T-helper 1 cell treated with Interleukin-12 subunit alpha and Interleukin-12 subunit beta and Interleukin-4 antibody, amounts not matched to agents 30 ng/mL and 1 ng/mL, for 36 hours (primary cell): ENCODE measurements around the gene AMBRA1. TPM values are rescaled to one million over a fixed set of nuclear protein-coding genes. Genes with fewer than 3 reads are reported as not detected.

Source experiments
- intact Hi-C: fragments of 100-400 bp; cut with micrococcal nuclease; formaldehyde crosslinking; loops from one replicate; pipeline ENCODE4 v1.15.1; 2024
- total RNA-seq: library from RNA; stranded (reverse); gene quantifications from 2 replicates; pipeline ENCODE4 v1.2.3, GENCODE V29; 2022

Gene AMBRA1
- total RNA-seq, 1 donor from 2014 or later: 41.1 TPM

DNA sequence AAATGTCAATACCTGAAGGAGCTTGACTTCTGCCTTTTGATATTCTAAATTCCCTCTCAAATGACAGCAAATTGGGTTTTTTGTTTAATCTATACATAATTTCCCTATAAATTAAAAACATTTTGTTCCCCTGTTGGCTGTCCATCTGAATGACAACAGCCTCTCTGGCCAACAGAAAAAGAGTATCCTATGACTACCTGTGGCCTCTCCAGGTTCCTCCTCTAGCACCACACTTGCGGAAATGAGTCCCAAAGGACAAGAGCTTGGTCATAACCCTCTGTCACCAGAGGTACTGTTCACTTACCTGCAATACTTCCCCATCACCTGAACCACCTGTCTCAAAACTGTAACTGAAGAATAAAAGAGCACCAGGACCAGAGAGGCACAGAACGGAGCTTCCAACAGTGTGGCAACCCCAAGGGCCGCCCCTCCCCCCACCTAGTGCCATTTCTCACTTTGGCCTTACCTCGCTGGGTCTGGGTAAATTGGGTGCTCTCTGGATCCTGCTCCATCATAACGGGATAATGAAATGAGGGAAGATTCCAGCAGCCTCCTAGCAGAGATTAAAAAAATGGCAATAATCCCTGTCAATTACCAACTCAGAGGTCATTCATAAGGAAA, 81.5 kb downstream of the AMBRA1 start:
- intact Hi-C loops: no loop called here

GRCh38 chr11:46511342-46511741, 82.5 kb downstream of the AMBRA1 start:
- intact Hi-C loops: no loop called here

DNA sequence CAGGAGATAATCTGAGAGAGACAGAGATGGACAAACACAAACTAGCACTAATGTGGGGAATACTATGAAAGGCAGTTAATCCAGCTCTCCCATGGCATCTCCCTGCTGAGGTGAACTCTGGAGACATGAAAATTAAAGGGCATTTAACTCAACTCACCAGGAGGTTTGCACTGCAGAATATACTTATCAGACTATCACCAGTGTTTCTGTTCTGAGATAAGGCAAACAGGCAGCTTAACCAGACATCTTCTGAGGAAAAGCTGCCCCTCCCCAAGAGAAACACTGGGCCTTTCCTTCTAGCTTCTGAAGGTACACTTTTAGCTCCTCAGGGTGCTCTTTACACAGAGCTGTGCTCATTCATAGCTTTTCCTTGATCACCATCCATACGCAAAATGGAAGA, 85.5 kb downstream of the AMBRA1 start:
- intact Hi-C loops: no loop called here

- intact Hi-C loops: no loop called here
Measured at GRCh38 chr11:46506483-46506791, 87.4 kb downstream of the AMBRA1 start.

DNA sequence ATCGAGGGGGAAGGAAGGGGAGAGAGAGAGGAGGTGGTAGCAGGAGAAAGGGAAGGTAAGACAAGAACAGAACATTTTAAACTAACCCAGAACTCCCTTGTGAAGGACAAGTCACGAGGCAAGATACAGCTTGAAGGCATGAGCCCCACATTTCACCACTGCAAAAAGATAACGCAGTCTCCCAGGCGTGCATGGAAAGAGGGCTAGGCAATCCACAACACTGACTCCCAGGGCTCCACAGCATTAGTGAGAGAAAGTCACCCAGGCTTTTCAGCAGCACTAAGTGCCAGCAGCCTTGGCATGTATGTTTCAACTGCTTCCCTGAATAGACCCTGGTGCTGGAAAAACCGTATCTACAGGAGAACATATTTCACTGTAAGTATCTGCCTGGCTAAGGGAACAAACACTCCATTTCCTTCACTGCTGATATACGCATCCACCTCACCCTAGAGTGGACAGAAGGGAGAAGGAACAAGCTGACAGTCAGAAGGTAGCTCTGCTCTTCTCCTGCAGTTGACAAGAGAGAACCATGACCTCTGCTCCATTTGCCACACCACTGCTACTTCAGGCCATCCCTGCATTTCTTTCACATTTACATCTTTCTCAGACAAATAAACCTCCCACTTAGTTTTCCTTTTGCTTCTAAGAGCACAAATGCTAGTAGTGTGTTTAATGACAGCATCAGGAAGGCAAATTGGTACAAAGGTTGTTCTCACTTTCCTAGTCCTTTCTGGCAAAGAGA, 87.9 kb downstream of the AMBRA1 start:
- intact Hi-C loops: no loop called here

DNA sequence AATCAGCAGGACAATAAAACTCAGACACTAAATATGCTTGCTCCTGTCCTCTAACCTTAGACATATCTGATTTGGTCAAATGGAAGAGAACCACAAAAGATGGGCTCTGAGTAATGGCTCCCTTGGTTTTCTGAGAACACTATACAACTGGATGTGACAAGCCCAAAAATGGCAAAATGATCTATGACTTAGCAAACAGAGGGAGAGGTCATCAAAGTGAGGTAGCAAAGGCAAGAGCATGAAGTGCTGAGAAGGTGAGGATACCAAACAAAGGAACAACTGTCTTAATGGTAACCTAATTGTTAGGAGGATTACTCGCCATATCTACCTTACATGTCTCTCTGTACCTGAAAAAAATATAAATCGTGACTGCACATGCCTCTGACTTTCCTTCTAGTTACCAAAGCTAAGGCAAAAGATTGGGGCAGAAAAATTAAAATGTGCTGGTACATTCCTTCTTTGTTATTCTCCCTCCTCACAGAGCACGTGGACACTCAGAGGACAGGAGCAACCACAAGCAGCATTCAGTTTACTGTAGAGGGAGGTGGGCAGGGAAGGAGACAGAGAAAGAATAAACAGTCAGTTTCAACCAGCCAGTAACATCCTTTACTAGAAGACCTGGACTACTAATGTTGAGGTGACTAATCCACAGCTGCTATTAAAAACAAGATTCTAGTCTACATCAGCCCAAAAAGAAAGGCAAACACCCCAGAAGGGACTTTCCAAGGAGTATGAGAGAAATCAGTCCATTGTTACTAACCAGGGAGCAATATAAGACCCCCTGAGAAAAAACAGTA, 88.8 kb downstream of the AMBRA1 start:
- intact Hi-C loops: no loop called here

GRCh38 chr11:46499821-46500220, 94.0 kb downstream of the AMBRA1 start:
- intact Hi-C loops: no loop called here

DNA sequence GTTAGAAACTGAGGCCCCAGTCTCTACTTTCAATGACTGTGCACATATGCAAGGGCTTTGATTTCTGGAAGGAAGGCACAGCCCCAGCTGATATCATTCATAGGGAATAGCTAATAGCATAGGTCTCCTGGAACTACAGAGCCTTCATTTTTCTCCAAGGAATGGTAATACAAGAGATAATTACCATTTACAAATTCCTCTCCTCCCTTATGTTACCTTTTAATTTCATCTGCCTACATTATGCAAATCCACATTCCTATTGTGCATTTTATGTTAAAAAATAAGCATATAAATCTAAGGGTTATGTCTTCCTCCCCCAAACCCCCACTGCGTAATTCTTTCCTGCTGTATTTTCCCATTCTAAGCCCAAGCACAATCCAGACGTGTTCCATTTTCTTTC, 94.9 kb downstream of the AMBRA1 start:
- intact Hi-C loops: no loop called here

DNA sequence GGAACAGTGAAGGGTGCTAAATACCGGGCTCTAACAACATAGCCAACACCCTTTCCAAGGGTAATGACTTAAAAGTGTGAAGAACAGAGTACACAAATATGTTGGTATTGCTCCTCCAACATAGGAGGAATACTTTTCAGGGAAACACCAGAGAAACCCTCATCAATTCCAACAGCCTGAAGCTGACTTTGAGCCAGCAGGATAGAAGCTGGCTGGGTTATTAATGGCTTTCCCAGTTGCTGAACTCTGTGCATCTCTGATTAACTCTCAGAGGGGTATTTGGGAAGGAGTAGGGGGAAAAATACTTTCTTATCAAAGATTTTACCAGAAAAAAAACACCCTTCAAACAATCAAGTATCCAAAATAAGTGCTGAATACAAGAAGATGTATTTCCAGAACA, 95.6 kb downstream of the AMBRA1 start:
- intact Hi-C loops: no loop called here

- intact Hi-C loops: no loop called here
Measured at GRCh38 chr11:46497498-46497897, 96.3 kb downstream of the AMBRA1 start.

- intact Hi-C loops: no loop called here
Measured at GRCh38 chr11:46493791-46494190, 100.0 kb downstream of the AMBRA1 start.

DNA sequence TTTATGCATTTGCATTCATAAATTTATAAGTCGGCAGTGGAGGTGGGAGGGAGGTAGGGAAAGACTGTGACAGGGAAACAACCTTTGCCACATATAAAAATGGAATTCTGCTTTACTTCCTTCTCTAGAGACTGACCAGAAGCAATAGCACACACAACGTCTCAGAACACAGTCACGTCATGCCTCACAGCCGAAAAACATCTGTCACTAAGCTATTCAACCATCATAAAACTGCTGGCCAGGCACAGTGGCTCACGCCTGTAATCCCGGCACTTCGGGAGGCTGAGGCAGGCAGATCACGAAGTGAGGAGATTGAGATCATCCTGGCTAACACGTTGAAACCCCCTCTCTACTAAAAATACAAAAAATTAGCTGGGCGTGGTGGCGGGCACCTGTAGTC, 101.3 kb downstream of the AMBRA1 start:
- intact Hi-C loops: no loop called here

- intact Hi-C loops: no loop called here
Measured at GRCh38 chr11:46491661-46492330, 102.0 kb downstream of the AMBRA1 start.

- intact Hi-C loops: loop anchor here (1.0 kb wide), 3 partner anchors 39 to 127 kb away; partner anchors contain the start of genes ATG13 and HARBI1
Measured at GRCh38 chr11:46490666-46491065, 103.2 kb downstream of the AMBRA1 start.

DNA sequence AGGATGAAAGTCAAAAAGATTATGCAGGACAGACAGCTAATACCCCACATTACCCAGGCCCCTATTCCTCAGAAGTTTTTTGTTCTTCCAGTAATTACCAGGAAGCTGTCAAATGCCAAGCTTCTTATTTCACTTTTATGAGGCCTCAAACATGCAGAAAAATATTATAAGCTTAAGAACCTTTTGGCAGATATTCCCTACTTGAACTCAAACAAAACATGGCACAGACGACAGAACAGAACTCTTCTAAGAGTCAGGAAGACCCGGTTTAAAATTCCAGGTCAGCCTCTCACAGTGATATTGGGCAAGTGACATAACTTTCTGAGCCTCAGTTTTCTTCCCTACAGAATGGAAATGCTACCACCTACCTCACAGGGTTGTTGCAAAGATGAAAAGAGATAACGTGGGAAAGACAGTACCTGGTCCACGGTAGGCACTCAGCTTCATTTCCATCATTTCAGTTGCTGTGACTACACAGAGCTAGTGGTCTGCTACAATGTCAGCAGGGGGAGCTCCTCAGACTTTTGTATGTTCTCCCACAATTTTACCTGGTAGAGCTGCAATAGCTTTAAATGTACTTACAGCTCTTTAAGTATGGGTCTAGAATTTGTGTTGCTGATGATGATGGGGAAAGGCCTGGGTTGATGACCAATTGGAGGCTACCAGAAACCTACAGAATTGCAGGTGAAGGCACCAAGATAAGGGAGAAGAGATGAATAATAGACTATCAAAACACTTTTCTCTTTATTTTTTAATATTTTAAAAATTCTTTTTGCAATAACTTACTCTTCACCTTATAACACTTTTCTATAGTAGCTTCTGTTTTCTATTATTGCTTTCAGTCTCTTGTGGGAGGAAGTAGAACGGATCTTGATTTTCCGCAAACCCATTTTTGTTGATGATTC, 103.9 kb downstream of the AMBRA1 start:
- intact Hi-C loops: loop anchor here (1.0 kb wide), 3 partner anchors 39 to 127 kb away; partner anchors contain the start of genes ATG13 and HARBI1

GRCh38 chr11:46485856-46486443, 107.9 kb downstream of the AMBRA1 start:
- intact Hi-C loops: no loop called here

DNA sequence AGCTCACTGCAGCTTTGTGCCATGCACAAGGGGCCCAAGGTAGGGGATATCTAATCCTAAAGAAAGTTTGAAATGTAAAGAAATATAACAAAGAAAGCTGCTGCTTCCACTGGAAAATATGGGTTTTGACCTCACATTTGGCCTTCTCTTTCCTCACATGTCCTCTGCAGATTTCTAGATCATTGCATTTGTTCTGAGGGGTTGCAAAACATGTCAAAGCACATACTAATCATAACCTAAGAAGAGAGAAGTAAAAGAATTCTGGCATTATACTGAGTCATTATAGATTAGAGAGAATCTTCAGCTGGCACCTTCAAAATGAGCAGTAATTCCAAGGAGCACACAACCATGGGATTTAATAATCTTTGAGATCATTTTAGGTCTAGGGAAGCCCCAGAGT, 109.7 kb downstream of the AMBRA1 start:
- intact Hi-C loops: no loop called here

DNA sequence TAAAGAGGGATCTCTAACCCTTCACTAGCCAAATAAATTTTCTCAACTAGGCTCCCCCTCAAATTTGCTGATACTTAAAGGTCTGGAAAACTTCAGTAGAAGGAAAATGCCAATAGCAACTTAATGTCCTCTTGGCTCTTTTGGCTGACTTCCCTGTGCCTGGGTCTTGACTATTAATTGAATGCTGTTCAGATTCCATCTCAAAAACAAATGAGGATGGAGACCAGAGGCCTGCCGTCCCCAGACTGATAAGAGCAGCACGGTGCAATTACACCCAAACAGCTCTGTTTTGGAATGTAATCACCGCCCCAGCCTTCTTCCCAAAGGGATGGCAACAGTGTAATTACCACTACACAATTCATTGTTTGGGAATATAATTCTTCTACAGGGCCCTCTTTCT, 112.9 kb downstream of the AMBRA1 start:
- intact Hi-C loops: no loop called here

DNA sequence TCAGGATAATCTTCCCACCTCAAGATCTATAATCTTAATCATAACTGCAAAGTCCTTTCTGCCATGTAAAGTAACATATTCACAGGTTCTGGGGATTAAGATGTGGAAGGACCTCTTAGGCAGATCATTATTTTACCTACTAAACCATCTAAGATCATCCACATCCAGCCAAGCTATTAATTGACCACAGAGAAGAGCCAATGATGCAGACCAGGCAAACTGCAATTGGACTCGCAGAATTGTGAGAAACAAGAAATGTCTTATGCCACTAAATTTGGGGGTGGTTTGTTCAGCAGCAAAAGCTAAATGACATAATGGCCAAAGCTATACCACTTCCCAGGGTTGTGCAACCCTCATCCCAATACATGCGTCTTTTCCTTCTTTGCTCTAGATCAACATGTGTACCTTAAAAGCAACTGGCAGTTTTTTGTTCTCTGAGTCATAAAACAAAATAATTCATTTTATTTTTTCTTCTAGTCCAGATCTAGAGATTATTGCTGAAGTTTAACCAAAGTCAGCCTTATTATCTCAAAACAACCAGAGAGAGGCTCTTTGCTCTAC, 113.6 kb downstream of the AMBRA1 start:
- intact Hi-C loops: no loop called here

DNA sequence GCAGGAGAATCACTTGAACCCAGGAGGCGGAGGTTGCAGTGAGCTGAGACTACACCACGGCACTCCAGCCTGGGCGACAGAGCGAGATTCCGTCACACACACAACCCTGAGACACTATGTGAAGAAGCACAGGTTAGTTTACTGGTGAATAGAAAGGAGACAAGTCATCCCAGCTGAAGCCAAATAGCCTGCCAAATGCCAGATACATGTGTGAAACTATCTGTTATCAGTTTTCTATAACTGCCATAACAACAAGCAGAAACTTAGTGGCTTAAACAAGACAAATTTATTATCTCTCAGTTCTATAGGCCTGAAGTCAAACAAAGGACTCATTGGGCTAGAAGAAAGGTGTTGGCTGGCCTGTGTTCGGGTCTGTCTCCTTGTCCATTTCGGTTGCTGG, 114.2 kb downstream of the AMBRA1 start:
- intact Hi-C loops: no loop called here
